ENCODE results near the gene WDR27.

WDR27 gene

DNA sequence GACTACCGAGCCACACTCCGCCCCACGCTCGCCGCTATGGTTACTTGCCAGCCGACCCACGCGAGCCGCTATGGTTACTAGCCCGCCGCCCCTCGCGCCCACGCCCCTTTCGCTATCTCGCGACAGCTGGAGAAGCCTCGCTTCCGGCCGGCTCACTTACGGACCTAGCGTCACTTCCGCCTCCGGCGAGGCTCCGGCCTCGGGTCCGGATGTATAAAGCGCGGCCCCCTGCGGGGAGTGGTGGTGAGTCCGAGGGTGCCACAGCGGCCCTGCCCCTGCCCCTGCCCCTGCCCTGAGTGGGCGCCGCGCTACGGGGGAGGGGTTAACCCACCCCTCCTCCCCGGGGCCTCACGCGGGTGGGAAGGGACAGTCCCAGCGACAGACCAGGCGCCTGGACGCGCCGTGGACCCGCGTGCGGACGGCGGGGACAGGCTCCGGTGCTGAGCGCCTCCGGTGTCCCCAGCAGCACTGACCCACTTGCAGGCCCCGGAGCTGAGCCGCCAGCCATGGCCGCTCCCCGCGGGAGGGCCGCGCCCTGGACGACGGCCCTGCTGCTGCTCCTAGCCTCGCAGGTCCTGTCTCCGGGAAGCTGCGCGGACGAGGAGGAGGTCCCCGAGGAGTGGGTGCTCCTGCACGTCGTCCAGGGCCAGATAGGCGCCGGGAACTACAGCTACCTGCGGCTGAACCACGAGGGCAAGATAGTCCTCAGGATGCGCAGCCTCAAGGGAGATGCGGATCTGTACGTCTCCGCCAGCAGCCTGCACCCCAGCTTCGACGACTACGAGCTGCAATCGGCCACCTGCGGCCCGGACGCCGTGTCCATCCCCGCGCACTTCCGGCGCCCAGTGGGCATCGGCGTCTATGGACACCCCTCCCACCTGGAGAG is at the start of gene WDR27, which contains the start of gene C6orf120:
Gene WDR27, minus strand, starts transcription at position 76 of the 886 bp plus-strand sequence. CDS start 13,024 bp downstream, outside the sequence.
Gene C6orf120, plus strand, starts transcription at position 173 of the 886 bp plus-strand sequence. Its CDS starts 334 bp downstream, at position 507.
- H3K4me3 ChIP-seq (ENCODE audit: low read depth, low read length): peak within 1 kb of the TSS; percentile 97

DNA sequence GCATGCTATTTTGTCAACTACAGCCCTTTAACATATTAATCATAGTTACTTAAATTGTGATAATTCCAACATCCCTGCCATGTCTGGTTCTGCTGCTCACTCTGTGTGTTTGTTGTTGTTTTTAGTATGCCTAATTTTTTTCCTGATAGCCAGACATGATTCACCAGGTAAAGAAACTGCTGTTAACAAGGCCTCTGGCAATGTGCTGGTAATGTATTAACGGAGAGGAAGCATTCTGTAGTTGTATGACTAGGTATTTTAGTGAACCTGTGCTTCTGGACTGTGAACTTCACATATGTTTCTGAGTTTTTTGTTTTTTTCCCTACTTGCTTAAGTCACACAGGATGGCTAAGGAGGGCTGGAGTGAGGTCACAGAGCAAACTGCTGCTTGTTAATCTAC is 44.7 kb upstream of the WDR27 start:
- no peak overlapping the region for H3K4me3 ChIP-seq (ENCODE audit: low read depth, low read length)

DNA sequence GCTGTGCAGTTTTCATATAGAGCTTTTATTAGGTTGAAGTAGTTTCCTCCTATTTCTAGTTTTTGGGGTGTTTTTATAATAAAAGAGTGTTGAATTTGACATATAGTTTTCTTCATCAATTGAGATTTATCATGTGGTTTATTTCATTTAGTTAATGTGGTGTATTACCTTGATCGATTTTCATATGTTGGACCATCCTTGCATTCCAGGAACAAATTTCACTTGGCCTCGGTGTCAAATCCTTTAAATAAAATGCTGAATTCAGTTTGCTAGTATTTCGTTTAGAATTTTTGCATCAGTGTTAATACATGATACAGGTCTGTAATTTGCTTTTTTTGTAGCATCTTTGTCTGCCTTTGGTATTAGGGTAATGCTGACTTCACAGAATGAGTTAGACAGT is 43.6 kb upstream of the WDR27 start:
- H3K4me3 ChIP-seq (ENCODE audit: low read depth, low read length): no peak overlapping the region

DNA sequence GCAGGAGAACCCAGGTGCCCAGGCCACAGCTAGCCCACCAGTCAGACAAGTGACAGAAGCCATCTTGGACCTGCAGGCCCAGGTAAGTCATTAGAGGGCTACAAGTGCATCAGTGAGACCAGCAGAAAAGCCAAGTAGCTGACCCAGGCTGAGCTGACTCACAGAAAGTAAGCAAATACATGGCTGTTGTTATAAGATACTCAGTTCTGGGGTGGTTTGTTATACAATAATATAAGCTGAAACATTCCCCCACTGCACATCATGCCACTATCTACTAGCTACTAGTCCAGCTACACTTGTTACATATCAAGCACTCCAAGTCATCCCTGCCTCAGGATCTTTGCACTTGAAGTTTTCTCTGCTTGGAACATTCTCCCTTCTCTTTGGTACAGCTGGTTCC is 39.5 kb upstream of the WDR27 start:
- no peak overlapping the region for H3K4me3 ChIP-seq (ENCODE audit: low read depth, low read length)

DNA sequence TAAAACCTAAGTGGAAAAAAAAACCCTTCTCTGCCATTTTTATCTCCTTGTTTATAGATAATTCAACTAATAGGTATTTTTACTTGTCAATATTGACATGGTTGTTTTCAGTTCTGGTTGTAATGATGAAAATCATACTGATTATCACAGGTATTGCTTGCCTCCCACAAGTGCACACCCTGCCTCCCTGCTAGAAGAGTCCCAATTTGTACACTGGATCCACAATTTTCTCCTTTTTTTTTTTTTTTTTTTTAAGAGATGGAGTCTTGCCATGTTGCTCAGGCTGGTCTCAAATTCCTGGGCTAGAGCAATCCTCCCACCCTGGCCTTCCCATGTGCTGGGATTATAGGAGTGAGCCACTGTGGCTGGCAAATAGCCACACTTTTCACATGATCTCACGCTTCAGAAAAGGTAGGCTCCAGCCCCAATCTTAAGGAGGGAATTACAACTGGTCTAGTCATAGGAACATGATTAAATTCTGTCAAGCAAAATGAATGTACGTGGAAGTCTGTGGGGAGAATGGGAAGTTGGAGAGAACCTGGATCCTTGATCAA is 37.2 kb upstream of the WDR27 start:
- H3K4me3 ChIP-seq (ENCODE audit: low read depth, low read length): no peak overlapping the region

DNA sequence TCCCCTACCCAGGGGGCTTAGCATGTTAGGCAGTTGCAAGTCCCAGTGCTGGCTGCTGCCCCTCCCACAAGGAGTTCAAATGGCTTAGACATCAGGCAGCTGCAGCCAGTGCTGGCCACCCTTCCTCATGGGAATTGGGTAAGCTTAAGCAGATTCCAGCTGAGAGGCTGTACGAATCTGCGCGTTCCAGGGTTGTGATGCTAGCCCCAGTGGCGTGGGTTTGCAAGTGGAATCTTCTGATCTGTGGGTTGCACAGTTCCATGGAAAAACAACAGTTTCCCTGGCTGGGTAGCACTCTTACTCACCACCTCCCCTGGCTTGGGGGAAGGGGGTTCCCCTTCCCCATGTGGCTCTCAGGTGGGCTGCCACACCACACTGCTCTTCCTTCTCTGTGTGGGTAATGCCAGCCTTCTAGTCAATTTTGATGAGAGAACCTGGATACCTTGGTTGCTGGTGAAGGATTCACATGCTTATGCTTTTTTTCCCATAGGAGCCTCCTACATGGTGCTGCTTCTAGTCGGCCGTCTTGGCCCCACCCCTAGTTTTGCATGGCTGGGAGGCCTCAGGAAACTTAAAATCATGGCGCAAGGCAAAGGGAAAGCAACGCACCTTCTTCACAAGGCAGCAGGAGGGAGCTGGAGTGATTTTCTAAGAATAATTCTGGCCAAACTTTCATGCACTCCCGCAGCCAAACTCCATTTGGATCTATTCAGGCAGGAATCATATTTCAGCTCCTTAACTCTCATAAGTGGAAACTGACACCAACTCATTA is 36.6 kb upstream of the WDR27 start:
- H3K4me3 ChIP-seq (ENCODE audit: low read depth, low read length): no peak overlapping the region

DNA sequence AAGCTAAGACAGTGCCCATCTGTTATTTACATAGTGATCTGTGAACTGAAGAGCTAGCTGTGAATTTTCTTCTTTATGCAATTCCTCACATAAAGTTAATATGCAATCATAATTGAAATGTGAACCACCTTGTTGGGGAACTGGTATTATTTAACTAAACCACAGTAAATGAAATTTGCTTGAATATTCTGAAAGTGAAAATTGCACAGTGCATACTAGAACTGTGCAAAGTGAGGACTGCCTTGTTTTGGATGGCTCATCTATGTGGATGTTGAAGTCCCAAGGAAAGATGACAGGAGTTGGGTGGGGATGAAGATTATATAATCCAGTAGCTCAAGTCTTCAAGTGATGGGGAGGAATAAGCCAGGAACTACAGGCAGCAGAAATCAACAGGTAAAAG is 28.1 kb upstream of the WDR27 start:
- H3K4me3 ChIP-seq (ENCODE audit: low read depth, low read length): no peak overlapping the region

DNA sequence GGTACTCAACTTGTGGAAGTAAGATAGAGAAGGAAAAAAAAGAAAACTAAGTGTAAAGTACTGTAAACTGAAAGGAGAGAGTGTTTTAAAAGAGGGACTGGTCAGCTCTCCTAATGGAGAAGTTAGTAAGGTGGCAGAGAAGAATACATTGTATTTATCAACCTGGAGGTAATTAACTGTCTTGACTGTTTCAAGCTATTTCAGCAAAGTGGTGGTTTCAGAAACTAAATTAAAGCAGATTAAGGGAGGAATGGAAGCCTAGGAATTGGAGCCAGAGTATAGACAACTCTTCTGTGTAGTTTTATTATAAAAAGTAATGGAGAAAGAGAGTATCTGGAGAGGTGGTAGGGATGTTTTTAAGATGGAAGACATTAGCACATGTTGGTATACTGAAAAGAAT is 25.1 kb upstream of the WDR27 start:
- H3K4me3 ChIP-seq (ENCODE audit: low read depth, low read length): no peak overlapping the region

DNA sequence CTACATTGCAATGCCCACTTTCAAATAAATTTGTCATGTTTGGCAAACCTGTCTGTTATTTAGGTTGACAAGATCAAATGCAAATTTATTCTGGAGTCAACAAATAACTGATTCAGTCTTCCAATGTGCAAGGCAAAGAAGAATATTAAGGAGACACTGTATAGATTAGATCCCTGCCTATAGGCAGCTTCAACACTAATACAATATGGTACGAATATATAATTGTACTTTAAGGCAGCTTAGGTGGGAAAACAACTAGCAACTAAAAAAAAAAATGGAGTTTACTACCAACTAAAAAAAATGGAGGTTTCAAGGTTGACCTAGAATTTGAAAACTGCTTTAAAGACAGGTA is 24.2 kb upstream of the WDR27 start:
- H3K4me3 ChIP-seq (ENCODE audit: low read depth, low read length): no peak overlapping the region

DNA sequence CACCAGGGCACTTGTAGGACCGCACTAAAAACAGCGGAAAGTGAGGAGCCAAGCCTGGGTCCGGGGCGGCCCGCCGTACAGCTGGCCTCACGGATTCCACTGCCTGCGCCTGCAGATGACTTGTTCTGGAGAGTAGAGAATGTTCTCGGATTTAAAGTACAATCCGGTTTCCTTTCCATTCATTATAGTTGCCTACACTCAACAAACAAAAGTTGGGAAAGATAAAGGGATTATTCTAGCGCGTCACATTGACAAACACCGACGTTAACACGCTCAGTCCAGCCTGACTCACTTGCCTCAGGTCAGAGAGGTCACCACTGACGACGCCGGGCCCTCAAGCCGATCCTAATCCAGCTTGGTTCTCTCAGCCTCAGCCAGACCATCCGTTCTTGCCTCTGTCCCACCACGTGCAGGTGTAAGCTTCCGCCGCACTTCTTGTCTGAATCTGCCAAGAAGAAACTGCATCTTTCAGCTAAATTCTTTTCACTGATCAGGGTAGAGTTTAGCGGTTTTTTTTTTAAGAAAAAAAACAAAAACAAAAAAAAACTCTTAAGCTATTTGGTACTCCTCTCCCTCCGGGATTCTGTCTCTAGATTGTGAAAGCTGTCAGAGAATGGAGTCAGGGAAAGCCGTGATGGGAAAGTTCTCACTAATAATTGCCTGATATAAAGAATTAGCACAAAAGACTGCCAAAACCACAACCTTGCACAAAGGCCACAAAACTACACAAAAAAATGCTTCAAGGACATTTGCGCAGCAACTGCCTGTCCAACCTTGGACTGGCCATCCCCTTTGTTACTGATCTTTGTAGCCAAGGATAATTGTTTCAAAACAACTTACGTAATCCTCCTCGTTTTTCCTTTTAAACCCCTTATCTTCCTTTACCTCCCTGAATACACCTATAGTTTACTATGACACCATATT is 23.6 kb upstream of the WDR27 start:
- H3K4me3 ChIP-seq (ENCODE audit: low read depth, low read length): peak overlapping the region; percentile 78

DNA sequence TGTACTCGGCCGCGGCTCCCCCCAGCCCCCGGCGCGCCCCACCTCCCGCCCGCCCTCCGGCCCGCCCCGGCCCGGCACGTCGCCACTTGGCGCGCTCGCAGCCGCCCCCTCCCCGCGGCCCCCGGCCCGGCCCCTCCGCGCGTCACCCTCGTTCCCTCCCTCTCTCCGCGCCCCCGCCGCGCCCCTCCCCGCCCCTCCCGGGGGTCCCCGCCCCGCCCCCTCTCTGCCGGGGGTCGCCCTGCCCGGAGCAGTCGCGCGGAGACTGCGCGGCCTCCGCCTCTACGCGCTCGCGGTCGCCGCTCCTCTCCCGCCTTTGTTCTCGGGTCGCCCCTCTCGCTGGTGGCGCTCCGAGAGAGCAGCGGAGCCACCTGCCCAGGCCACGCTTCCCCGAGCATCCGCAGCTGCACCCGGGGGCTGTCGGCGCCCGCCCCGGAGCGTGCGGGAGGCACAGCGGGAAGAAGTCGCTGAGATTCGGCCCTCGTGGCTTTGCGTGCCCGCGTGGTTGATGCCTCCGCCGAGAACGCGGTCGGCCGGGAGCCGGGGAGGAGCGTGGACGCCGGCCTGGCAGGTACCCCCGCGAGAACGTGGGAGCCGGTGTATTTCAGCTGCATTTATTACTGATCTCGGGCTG is 22.8 kb upstream of the WDR27 start, which contains the start of gene PHF10:
Gene PHF10, minus strand, starts transcription at position 7 of the 631 bp plus-strand sequence. CDS start 569 bp downstream, outside the sequence.
- peak within 1 kb of the TSS; percentile 78 for H3K4me3 ChIP-seq (ENCODE audit: low read depth, low read length)

DNA sequence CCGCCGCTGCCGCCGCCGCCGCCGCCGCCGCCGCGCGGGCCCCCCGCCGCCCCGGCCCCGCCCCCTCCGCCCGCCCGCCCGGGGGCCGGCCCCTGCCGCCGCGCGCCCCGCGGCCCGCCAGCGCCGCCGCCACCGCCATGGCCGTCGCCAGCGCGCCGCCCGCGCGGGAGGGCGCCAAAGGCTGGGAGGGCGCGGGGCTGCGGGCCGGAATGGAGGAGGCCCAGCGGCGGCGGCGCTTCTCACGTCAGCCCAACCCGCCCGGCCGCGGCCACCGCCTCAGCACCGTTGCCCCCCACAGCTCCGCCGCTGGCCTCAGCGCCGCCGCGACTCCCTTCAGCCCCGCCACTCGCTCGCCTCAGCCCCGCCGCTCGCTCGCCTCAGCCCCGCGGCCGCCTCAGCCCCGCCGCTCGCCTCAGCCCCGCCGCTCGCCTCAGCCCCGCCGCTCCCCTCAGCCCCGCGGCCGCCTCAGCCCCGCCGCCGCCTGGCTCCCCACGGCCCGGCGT is 22.2 kb upstream of the WDR27 start:
- peak overlapping the region; percentile 40 for H3K4me3 ChIP-seq (ENCODE audit: low read depth, low read length)

DNA sequence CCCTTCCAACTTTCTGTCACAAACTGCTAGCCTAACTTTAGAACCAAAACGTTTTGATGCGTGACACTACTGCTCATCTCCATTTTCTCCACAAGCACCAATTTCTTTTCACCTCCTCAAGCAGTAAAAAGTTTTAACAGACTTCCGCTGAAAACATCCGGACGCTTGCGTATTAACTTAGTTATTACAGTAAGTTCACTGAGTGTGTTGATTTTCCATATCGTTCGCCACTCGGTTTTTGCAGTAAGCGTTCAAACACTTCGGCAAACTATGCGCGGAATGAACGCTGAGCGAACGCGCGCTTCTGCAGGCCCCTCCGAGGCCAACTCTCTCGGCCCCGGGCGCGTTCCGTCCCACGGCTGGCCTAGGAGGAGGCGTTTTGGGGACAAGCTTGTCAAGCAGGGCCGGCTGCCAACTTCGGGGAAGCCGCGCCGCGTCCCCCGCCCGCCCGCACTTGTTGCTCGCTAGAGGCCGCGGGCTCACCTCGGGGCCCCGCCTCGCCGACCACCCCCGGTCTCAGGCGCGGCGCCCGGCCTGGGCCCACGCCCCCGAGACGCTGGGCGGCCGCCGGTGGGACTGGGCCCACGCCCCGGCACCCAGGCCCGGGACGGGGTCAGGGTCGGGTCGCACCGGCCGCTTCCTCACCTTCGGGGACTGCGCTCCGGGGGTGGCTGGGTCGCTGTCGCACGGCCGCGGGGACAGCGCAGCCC is 21.5 kb upstream of the WDR27 start:
- peak overlapping the region; percentile 70 for H3K4me3 ChIP-seq (ENCODE audit: low read depth, low read length)

DNA sequence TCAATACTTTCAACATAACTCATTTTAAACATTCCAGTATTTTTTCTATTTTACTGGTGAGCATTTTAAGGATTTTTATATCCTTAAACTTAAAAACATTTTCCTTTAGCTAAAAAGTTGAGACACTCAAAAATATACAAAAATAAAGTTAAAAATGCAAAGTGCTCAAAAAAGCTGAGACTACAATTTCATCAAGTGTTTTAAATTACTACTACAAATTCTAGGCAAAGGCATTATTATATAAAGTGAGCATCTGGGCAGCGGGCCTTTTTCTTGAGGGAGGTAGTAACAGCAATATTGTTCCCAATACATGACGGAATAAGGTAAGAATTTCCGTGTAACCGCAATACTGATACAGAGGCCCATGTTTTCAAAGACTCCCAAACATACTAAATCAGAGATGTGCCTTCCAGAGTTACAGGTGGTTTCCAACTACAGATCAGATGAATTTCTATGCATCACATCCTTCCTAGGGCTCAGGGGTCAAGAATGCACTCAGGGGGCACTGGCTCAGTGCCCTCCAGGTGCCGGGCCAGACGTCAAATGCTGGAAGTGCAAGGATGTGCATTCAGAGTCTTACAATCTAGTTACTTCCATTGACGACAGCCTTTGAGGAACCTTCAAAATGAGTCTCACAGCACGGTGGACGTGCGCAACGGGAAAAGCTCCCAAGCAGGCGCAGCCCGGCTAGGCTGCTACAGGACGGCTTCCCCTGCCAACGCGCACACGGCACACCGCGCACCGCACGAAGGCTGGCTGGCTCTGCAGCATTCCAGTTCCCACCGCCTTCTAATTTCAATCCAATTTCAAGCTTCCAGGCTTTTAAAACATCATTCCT is 20.8 kb upstream of the WDR27 start:
- H3K4me3 ChIP-seq (ENCODE audit: low read depth, low read length): peak overlapping the region; percentile 70

DNA sequence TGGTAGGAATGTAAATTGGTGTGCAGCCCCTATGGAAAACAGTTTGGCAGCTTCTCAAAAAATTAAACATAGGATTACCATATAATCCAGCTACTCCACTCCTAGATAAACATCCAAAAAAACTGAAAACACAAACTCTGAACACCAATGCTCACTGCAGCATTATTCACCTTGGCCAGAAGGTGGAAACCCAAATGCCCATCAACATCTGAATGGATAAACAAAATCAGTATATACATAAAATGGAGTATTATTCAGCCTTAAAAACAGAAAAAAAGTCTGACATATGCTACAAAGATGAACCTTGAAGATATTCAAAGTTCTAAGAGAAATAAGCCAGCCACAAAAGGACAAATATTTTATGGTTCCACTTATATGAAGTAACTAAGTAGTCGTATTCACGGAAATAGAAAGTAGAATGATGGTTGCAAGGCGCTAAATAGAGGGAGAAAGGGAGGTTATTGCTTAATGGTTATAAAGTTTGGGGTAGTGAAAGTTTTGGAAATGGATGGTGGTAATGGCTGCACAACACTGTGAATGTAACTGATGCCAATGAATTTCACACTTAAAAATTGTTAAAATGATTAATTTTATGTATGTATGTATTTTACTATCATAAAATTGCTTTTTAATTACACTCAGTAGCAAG is 18.5 kb upstream of the WDR27 start:
- no peak overlapping the region for H3K4me3 ChIP-seq (ENCODE audit: low read depth, low read length)

DNA sequence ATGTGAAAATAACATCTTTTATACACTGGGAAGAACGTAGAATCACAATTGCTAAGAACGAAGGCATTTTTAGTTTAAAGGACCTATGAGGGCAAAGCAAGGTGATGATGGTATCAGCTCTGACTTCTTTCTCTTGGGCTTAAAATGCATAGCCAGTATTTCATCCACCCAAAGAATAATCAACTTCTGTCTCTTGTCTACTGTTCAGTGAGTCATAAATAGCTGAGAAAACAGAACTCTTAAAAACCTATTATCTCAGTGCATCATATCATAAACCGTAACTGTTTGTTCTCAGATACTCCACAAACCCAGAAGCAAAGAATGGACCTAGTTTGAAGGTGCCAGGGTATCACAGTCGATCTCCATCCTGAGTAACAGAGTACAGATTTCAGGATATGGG is 17.3 kb upstream of the WDR27 start:
- no peak overlapping the region for H3K4me3 ChIP-seq (ENCODE audit: low read depth, low read length)

DNA sequence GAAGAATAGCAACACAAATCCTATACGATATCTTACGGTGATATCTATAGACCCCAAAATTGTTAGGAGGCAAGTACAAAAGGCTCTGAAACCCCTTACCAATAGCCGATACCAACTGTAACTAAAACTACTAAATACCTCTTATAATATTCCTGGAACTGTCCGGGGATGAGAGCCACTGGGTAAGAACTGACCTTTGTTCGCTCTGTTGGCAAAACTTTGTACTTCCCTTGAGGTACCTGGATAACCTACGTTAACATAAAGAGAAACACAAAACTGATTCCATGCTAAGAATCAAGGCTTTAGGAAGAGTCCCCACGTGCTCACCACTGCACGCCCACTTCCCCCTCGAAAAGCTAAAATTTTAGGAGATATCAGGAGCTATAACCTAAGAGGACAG is 12.8 kb upstream of the WDR27 start:
- no peak overlapping the region for H3K4me3 ChIP-seq (ENCODE audit: low read depth, low read length)

DNA sequence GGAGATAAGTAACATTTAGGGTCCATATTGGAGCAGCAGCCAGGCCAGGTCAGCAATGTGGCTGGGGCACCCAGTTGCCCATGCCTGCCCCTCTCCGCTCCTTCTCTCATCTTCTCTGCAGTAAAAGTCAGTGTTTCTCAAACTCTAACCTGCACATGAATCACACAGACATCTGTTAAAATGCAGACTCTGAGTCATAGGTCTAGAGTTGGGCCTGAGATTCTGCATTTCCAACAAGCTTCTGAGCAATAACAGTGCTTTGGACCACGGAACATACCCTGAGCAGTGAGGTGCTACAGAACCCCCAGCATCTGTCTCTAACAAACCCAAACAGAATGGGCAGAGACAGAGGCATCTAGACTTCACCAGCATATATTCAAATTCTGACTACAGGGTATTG is 12.3 kb upstream of the WDR27 start:
- no peak overlapping the region for H3K4me3 ChIP-seq (ENCODE audit: low read depth, low read length)

Data from iPS-11a (cell line).